GM18868 (cell line): ENCODE results near the gene LUZP1.
A peak's percentile ranks its signal among the peaks of the same experiment; 100 is the strongest.
"Not testable (repeated sequence)": the region's sequence is repeated elsewhere in the genome, so short reads cannot be mapped to it uniquely, and the experiment has no call there.

Source experiments
- ATAC-seq: cut with Tn5 transposase; IDR thresholded peaks from one replicate; pipeline ENCODE4 v1.9.1; 2021; ENCODE audit warnings: mild to moderate bottlenecking, moderate library complexity; ENCODE audit not compliant: unreplicated experiment

LUZP1 gene

DNA sequence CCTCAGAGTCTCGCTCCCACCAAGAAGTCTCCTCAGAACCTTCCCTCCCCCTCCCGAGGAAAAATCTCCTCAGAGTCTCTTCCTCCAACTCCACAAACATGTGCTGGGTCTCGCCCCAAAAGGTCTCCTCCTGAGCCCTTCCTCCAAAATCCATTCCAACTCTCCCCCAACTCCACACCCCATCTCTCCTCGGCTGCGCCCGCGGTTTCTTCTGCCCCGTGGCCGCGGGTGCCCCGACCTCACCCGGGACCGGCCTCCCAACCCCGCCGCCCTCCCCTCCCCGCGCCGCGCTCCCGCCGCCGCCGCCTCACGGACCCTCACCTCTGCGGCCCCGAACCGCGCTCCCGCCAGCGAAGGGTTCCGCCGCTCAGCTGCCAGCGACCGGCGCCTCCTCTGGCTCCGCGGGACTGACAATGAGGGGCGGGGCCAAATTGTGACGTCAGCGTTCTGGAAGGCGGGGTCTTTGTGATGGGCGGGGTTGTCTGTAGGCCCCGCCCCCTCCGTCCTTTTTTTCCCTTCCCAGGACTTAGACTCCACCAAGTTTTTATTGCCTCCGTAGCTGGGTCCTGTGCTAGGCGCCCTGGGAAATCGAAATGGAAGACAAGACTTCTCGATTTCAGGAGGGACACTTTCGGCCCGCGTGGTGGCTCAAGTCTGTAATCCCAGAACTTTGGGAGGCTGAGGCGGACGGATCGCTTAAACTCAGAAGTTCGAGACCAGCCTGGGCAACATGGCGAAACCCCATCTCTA, at the start of gene LUZP1:
TSS of gene LUZP1 (minus strand) at position 412 of the 750 bp plus-strand sequence.
- ATAC-seq: peak; percentile 73

DNA sequence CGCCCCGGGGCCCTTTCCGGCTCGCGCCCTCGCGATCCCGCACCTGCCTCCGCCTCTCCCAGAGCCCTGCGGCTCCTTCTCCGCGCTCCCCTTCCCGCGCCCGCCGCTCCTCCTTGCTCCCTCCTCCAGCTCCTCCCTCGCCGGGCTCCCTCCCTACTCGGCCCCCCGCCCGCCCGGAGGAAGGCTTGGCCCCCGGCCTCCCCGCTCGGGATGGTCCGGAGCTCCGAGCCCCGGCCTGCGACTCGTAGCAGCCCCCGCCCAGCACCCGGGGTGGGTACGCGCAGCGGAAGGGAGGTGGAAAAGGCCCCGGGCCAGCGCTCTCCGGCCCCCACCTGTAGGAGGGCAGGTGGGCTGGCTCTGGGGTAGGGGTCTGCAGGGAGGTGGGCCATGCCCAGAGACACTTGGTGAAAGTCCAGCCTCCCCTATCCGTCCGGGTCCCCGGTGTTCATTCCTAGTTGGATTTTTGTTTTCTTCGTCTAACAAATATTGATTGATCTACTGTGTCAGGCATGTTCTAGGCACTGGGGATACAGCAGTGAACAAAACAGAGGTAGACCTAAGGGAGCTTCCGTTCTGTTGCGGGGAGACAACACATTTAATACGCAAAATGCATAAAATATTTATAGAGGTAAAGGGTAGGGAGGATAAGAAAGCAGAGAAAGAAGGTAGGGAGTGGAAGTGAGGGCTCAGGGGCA, 48.9 kb upstream of the LUZP1 start, which contains the start of gene HTR1D:
TSS of gene HTR1D (minus strand) at position 82 of the 695 bp plus-strand sequence. CDS start 23,283 bp downstream, outside the sequence.
- ATAC-seq: no peak

DNA sequence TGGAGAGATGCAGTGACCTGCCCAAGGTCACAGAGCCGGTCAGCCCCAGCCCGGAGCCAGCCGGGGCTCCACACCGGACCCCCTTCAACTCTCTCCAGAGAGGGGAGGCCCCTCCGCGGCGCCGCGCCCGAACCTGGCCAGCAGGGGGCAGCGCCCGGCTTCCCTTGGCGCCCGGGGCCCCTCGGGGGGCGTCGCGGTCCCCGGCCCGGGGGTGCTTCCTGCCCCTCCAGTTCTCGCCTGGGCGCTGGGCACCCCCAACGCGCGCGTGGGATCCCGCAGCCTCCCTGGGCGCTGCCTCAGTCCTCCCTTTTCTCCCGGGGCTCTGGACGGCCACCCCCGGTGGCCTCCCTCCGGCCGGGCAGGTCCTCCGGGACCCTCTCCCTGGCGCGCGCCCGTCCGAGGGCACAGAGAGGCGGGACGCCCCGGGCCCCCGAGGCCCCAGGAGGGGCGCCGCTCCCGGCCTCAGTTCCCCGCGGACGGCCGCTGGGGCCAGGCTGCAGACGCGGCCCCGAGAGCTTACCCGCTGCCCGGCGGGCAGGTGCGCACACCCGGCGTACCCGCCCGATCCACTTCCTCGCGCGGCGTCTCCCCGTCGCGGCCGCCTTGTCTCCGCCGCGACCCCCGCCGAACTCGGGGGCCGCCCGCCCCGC, 48.2 kb upstream of the LUZP1 start:
- ATAC-seq: no peak

- ATAC-seq: no peak
Observed at GRCh38 chr1:23215751-23216449, 47.2 kb upstream of the LUZP1 start.

- no peak for ATAC-seq
Observed at GRCh38 chr1:23215291-23215690, 46.6 kb upstream of the LUZP1 start.

GRCh38 chr1:23214640-23215039, 46.0 kb upstream of the LUZP1 start:
- no peak for ATAC-seq

DNA sequence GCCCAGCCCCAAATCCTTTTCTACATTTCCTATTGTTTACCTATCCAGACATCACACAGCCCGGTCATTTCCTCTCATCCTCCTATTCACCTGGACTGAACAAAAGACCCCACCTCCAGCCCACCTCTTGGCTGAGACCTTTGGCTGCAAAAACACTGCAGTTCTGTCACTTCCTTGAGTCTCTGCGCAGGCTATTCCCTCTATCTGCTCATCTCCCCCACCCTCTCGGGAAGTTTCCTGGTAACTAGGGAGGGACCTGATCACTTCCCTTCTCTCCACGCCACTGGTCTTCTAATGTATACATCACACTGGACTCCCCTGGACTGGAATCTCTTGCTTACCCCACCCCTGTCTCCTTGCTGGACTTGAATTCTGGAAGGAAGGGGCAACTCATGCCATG, 43.3 kb upstream of the LUZP1 start:
- ATAC-seq: no peak

DNA sequence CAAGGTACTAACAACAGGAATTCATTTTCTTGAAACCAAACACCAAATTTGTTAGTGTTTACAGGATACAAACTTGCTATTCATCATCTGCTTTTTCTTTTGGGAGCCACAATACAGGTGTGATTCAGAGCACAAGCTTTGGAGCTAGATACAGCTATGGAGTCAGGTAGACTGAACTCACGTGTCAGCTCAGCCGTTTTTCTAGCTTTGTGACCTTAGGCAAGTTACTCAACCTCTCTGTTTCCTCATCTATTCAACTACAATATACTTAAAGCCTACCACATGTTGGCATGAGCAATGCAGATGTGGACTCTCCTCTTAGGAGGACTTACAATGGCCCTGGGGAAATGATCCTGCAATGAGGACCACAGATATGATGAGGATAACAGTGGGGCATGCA, 42.3 kb upstream of the LUZP1 start:
- ATAC-seq: no peak

DNA sequence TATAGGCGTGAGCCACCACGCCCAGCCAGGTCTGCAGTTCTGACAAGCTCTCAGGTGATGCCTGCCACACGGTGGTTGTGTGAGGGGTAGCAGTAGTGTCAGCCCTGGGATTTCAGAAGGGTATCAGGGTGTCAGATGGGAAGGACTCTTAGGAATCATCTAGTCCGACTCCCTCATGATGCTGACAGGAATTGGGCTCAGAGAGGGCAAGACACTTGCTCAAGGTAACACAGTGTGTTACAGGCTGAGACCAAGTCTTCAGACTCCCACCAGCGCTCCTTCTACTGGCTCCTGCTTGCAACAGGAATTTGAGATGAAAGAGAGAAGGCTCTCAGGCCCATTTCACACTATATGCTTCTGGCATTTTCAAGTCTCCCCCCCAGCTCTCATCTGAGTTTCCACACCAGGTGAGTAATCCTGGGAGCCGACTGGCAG, 41.7 kb upstream of the LUZP1 start:
- no peak for ATAC-seq

DNA sequence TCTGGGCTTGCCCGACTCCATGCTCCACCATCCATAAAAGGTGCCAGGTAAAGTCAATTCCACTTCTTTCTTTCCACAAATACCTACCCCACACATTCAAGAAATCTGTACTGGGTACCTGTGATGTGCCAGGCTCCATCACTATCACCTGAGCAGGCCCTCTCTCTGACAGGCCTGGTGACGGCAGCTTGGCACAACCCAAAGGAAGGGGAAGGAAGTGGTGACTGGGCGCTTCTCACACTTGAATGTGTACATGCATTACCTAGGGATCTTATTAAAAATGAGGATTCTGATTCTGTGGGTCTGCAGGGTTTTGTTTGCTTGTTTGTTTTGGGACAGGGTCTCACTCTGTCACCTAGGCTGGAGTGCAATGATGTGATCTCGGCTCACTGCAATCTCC, 41.1 kb upstream of the LUZP1 start:
- ATAC-seq: no peak

- ATAC-seq: no peak
Observed at GRCh38 chr1:23208527-23208926, 39.9 kb upstream of the LUZP1 start.

GRCh38 chr1:23207733-23208132, 39.1 kb upstream of the LUZP1 start:
- not testable (repeated sequence) for ATAC-seq

- ATAC-seq: no peak
Observed at GRCh38 chr1:23202263-23202749, 33.6 kb upstream of the LUZP1 start.

- no peak for ATAC-seq
Observed at GRCh38 chr1:23200883-23201282, 32.2 kb upstream of the LUZP1 start.

DNA sequence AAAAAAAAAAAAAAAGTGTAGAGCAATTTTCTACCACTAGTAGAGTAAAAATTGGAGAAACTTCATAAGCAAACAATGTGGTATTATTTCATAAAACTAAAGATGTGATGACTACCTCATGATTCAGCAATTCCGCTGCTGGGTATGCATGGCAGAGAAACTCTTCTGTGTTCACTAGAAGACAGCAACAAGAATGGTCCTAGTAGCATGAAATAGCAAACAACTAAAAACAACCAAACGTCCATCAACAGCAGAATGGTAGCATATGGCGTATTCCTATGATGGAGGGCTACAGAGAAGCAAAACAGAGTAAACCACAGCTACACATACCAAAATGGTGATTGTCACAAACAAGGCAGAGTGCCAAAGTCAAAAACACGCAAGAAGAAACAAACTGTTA, 29.7 kb upstream of the LUZP1 start:
- ATAC-seq: no peak

DNA sequence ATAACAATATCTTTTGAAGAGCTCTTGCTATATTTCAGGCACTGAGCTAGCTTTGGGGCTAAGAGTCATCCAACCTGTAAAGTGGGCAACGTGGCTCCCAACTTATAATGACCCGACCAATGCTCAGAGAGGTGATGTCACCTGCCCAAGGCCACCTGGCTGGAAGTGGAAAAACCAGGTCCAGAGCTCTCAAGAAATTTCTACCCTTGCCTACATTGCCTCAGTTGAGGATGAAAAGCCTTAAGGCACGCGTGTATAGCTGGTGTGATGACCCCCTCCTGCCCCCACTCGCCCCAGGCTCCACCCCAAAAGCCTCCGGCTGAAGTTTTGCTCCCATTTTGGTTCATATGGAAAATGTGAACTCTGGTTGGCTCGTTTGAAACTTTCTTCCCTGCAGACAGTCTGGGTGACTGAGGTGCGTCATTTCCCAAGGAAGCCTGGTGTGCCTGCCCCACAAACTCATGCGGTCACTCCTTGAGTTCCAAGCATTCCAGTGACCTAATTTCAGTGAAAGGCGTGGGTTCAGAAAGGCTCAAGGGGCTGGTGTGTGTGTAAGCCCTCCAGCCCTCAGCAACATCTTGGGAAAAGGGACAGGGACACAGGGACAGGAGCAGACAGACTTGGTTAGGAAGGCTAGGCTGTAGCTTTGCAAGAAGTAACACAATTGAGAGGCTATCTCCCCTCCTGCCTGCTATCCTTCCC, 28.1 kb upstream of the LUZP1 start:
- ATAC-seq: no peak

DNA sequence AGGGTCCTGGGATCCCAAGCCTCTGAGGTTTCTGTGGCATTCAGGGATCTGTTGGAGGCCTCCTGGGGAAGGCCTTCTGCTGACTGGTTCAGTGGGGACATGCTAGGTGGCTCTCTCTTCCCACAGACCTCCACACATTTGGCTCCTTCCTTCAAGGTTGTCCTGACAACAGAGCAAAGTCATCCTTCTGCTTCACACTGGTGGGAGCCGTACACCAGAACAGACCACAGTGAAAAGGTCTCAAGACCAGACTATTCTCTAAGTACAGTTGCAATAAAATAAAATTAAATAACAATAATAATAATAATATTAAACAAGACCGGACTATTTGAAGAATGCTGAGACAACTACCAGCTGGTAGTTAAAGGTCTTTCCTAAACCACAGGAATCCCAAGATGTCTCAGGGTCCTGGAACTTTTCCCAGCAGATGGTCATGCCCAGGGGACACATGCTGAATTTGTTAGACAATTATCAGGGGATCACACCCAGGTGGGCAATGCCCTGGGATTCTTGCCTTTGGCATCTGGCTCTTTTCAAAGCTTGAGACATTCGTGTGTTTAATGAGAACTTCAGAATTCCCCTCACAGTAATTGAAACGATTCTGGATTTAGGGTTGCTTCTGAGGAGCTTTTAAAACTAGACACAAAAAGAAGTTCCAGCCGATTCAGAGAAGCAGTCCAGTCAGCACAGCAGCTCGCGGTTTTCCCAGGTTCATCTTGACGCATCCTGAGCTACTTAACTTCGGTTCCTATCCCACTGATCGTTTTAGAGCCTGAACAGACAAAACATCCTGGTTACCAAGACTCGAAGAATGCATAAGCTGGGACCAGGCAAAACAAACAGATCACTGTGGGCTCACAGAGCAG, 25.7 kb upstream of the LUZP1 start:
- no peak for ATAC-seq

- ATAC-seq: no peak
Observed at GRCh38 chr1:23193391-23194118, 24.9 kb upstream of the LUZP1 start.

GRCh38 chr1:23191199-23191598, 22.5 kb upstream of the LUZP1 start:
- no peak for ATAC-seq
